ENCODE results near the gene ITGAE. TPM values are rescaled to one million over a fixed set of nuclear protein-coding genes. Genes with fewer than 3 reads are reported as not detected.
A peak's percentile ranks its signal among the peaks of the same experiment; 100 is the strongest.

ITGAE gene
- polyA plus RNA-seq, 3 donors: 66.6 to 102 (median 78.8) TPM

GRCh38 chr17:3804503-3804931 lies 3.5 kb upstream of the ITGAE start:
- H3K36me3 Mint-ChIP-seq: peaks cover 32 to 38% of the 10 kb centered on the region in 2 donors
- peaks cover 49% of the 10 kb centered on the region for H3K4me1 Mint-ChIP-seq
- Histone ChIP-seq H3K79me2 (ENCODE audit: insufficient read depth, low read length) (no peaks in the 10 kb centered on the region), H3K4me3 (replicated peaks in 1 of 3; ENCODE audit: low read depth in 2 of 3, low read length in 3 of 3) (no peak overlapping the region), H3K9ac (ENCODE audit: insufficient read depth, low read length, poor library complexity, severe bottlenecking) (no peak overlapping the region), H4K20me1 (ENCODE audit: insufficient read depth, low read length) (no peaks in the 10 kb centered on the region), H3K27ac (ENCODE audit: low read depth in 1 of 2, low read length in 2 of 2) (peak overlapping the region; percentile 11 to 68), H3K9me3 (replicated peaks in 1 of 2; ENCODE audit: control insufficient read depth in 1 of 2, insufficient read depth in 1 of 2, low read length in 2 of 2) (no peaks in the 10 kb centered on the region), H3K36me3 (replicated peaks in 1 of 2; ENCODE audit: control insufficient read depth in 1 of 2, insufficient read depth in 2 of 2, low read length in 2 of 2) (peaks cover 29 to 33% of the 10 kb centered on the region in 2 donors), H3K4me2 (replicated peaks; ENCODE audit: extremely low read depth, low read length, poor library complexity, severe bottlenecking) (no peak overlapping the region), H2AFZ (ENCODE audit: insufficient read depth, low read depth, low read length, poor library complexity, severe bottlenecking) (no peak overlapping the region), H3K27me3 (ENCODE audit: control insufficient read depth in 2 of 2, insufficient read depth in 2 of 2, low read length in 2 of 2) (no peaks in the 10 kb centered on the region), H3K4me1 (ENCODE audit: control insufficient read depth in 1 of 2, insufficient read depth in 2 of 2, low read length in 2 of 2) (peaks cover 52 to 54% of the 10 kb centered on the region in 2 donors)
- intact Hi-C loops (cut with micrococcal nuclease): loop anchor here in 1 of 2 donors (5.0 kb wide), 1 partner anchor 37 kb away; no protein-coding TSS in a partner anchor
- H3K27ac Mint-ChIP-seq: peak overlapping the region in 5 of 7 donors; percentile 20 to 99 (median 95)
- 80% methylated on average over 6 of the region's 6 CpGs for WGBS (ENCODE audit: insufficient coverage)
- DNase-seq: no peak
- no peaks in the 10 kb centered on the region for H3K9me3 Mint-ChIP-seq
- H3K4me3 Mint-ChIP-seq: no peak overlapping the region
- H3K27me3 Mint-ChIP-seq (ENCODE audit: low read depth in 3 of 3): peaks cover 0 to 2% (median 0%) of the 10 kb centered on the region in 3 donors
- no peak for TF ChIP-seq CTCF (IDR thresholded peaks at IDR 0.05)

- Histone ChIP-seq H3K79me2 (ENCODE audit: insufficient read depth, low read length) (no peaks in the 10 kb centered on the region), H3K36me3 (replicated peaks in 1 of 2; ENCODE audit: control insufficient read depth in 1 of 2, insufficient read depth in 2 of 2, low read length in 2 of 2) (peaks cover 21% of the 10 kb centered on the region in 2 donors), H3K4me1 (ENCODE audit: control insufficient read depth in 1 of 2, insufficient read depth in 2 of 2, low read length in 2 of 2) (peaks cover 64 to 66% of the 10 kb centered on the region in 2 donors), H3K4me2 (replicated peaks; ENCODE audit: extremely low read depth, low read length, poor library complexity, severe bottlenecking) (peak overlapping the region; percentile 70), H3K9me3 (replicated peaks in 1 of 2; ENCODE audit: control insufficient read depth in 1 of 2, insufficient read depth in 1 of 2, low read length in 2 of 2) (no peaks in the 10 kb centered on the region), H3K9ac (ENCODE audit: insufficient read depth, low read length, poor library complexity, severe bottlenecking) (peak overlapping the region; percentile 68), H3K27me3 (ENCODE audit: control insufficient read depth in 2 of 2, insufficient read depth in 2 of 2, low read length in 2 of 2) (no peaks in the 10 kb centered on the region), H4K20me1 (ENCODE audit: insufficient read depth, low read length) (no peaks in the 10 kb centered on the region), H3K4me3 (replicated peaks in 1 of 3; ENCODE audit: low read depth in 2 of 3, low read length in 3 of 3) (peak overlapping the region in 1 of 3 experiments; percentile 58), H2AFZ (ENCODE audit: insufficient read depth, low read depth, low read length, poor library complexity, severe bottlenecking) (peak overlapping the region; percentile 61), H3K27ac (ENCODE audit: low read depth in 1 of 2, low read length in 2 of 2) (peak overlapping the region; percentile 94 to 96)
- intact Hi-C loops (cut with micrococcal nuclease): loop anchor here in 1 of 2 donors (5.0 kb wide), 1 partner anchor 36 kb away; no protein-coding TSS in a partner anchor
- Mint-ChIP-seq H3K4me1 (peaks cover 62% of the 10 kb centered on the region), H3K36me3 (peaks cover 27 to 31% of the 10 kb centered on the region in 2 donors), H3K27me3 (ENCODE audit: low read depth in 3 of 3) (peaks cover 0 to 2% (median 0%) of the 10 kb centered on the region in 3 donors), H3K27ac (peak overlapping the region; percentile 89 to 99 (median 96)), H3K4me3 (peak overlapping the region; percentile 45 to 80), H3K9me3 (no peaks in the 10 kb centered on the region)
- peak; percentile 64 to 83 (median 74) for DNase-seq
- 0% methylated on average over 2 of the region's 5 CpGs for whole genome bisulfite sequencing (ENCODE audit: insufficient coverage)
- no peak for TF ChIP-seq CTCF (IDR thresholded peaks at IDR 0.05)
These were observed 2.3 kb upstream of the ITGAE start for GRCh38 chr17:3803308-3803640.
